ENCODE results near the gene CDS2. TPM values are rescaled to one million over a fixed set of nuclear protein-coding genes. Genes with fewer than 3 reads are reported as not detected.

Gene CDS2
- total RNA-seq, 1 donor from 2014 or later: 23.4 TPM

DNA sequence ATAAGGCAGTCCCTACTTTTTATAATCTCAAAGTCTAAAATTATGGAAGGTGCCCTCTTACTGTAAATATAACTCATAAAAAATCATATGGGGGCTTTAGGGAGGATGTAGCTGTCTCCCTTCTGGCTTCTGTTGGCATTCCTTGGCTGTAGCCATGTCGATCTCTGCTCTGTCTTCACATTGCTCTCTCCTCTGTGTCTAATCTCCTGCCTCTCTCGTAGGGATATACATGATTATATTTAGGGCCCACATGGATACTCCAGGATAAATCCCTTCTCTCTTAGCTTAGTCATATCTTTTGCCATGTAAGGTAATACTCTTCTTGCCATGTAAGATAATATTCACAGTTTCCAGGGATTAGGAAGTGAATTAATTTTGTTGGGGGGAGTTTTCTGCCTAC is 28.6 kb downstream of the CDS2 start:
- DNase-seq (ENCODE audit: low read depth) (no peak), FAIRE-seq (no peak)
- H3K27me3 ChIP-seq (ENCODE audit: control insufficient read depth, insufficient read depth, low read length): no peaks in the 10 kb centered on the region
- H3K36me3 ChIP-seq (ENCODE audit: control insufficient read depth, insufficient read depth, low read length): no peaks in the 10 kb centered on the region
- no peak for TF ChIP-seq CTCF (IDR thresholded peaks at IDR 0.05; ENCODE audit: insufficient read depth, low read length, severe bottlenecking)
- no peak overlapping the region for H3K4me3 ChIP-seq (ENCODE audit: low read depth, low read length)

- Histone ChIP-seq H3K4me3 (ENCODE audit: low read depth, low read length) (no peak overlapping the region), H3K27me3 (ENCODE audit: control insufficient read depth, insufficient read depth, low read length) (no peaks in the 10 kb centered on the region), H3K36me3 (ENCODE audit: control insufficient read depth, insufficient read depth, low read length) (no peaks in the 10 kb centered on the region)
- FAIRE-seq (no peak), DNase-seq (ENCODE audit: low read depth) (no peak)
- no peak for TF ChIP-seq CTCF (IDR thresholded peaks at IDR 0.05; ENCODE audit: insufficient read depth, low read length, severe bottlenecking)
Measured at GRCh38 chr20:5156675-5157448, 30.1 kb downstream of the CDS2 start.

DNA sequence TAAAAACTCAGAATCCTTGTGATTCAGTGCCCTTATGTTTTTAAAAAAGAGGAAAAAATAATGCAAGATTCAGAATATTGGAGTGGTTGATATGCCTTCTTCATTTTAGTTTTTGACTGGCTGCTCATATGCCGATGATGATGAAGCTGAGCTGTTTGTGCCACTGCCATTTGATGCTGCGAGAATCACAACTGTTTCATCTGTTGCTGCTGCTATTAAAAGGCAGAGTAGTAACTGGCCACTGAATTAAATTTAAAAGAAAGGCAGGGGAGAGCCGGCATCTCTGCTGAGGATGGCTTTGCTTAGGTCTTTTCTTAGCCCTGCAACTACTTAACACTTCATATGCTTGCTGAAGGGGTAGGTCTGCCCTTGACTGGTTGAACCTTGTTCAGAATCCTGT is 33.1 kb downstream of the CDS2 start:
- TF ChIP-seq CTCF (IDR thresholded peaks at IDR 0.05; ENCODE audit: insufficient read depth, low read length, severe bottlenecking): no peak
- FAIRE-seq (no peak), DNase-seq (ENCODE audit: low read depth) (no peak)
- Histone ChIP-seq H3K4me3 (ENCODE audit: low read depth, low read length) (no peak overlapping the region), H3K27me3 (ENCODE audit: control insufficient read depth, insufficient read depth, low read length) (no peaks in the 10 kb centered on the region), H3K36me3 (ENCODE audit: control insufficient read depth, insufficient read depth, low read length) (no peaks in the 10 kb centered on the region)

DNA sequence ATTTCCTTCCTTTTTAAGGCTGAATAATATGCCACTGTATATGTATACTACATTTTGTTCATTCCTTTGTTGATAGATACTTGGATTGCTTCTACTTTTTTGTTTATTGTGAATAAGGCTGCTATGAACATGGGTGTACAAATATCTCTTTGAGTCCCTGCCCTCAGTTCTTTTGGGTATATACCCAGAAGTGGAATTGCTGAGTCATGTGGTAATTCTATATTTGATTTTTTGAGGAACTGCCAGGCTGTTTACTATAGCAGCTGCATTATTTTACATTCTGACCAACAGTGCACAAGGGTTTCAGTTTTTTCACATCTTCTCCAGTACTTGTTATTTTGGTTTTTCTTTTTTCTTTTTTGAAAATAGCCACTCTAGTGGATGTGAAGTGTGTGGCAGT is 34.1 kb downstream of the CDS2 start:
- DNase-seq (ENCODE audit: low read depth): no peak
- no peaks in the 10 kb centered on the region for H3K36me3 ChIP-seq (ENCODE audit: control insufficient read depth, insufficient read depth, low read length)
- no peak for FAIRE-seq
- no peak overlapping the region for H3K4me3 ChIP-seq (ENCODE audit: low read depth, low read length)
- TF ChIP-seq CTCF (IDR thresholded peaks at IDR 0.05; ENCODE audit: insufficient read depth, low read length, severe bottlenecking): no peak
- no peaks in the 10 kb centered on the region for H3K27me3 ChIP-seq (ENCODE audit: control insufficient read depth, insufficient read depth, low read length)

DNA sequence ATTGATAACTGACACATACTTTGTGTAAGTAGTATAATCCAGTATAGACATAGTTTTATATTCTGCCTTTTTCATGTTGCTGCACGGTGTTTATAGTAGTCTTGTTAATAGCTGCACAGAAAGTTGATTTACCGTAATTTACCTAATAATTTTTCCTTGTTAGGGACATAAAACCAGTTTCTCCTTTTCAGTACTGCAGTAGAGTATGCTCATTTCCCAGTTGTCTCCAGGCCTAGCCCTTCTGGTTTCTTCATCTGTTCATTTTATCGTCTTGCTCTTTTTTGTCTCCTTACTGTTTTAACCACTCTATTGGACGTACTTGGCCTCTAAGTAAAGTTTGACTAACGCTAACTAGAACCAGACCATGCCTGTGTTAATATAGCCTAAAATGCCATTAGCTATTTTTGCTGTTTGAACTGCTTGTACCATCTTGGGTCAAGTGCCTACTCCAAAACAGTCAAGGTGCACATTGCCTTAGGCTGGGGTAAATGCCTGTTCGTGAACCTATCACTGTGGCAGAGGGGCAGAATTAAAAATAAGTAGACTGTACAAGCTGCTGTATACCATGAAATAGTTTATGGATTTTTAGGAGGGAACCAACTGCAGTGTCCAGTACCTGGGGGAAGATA is 34.8 kb downstream of the CDS2 start:
- no peak overlapping the region for H3K4me3 ChIP-seq (ENCODE audit: low read depth, low read length)
- TF ChIP-seq CTCF (IDR thresholded peaks at IDR 0.05; ENCODE audit: insufficient read depth, low read length, severe bottlenecking): no peak
- no peaks in the 10 kb centered on the region for H3K36me3 ChIP-seq (ENCODE audit: control insufficient read depth, insufficient read depth, low read length)
- no peak for FAIRE-seq
- DNase-seq (ENCODE audit: low read depth): no peak
- no peaks in the 10 kb centered on the region for H3K27me3 ChIP-seq (ENCODE audit: control insufficient read depth, insufficient read depth, low read length)
